Measurements from ENCODE around the gene SYT9. TPM values are rescaled to one million over a fixed set of nuclear protein-coding genes. Genes with fewer than 3 reads are reported as not detected.

SYT9 gene
- total RNA-seq (2014; rRNA removed; shearing (Covaris generic)), result 0.67 and 1.3 TPM in 2 replicates

- peaks cover 42% of the 10 kb centered on the region for H3K27me3 ChIP-seq (ENCODE audit: control insufficient read depth, insufficient read depth, low read length)
Observed at GRCh38 chr11:7251836-7252682, at the start of gene SYT9. SYT9 (plus strand) TSS chr11:7251904; CDS start chr11:7252187, 283 bp downstream.

DNA sequence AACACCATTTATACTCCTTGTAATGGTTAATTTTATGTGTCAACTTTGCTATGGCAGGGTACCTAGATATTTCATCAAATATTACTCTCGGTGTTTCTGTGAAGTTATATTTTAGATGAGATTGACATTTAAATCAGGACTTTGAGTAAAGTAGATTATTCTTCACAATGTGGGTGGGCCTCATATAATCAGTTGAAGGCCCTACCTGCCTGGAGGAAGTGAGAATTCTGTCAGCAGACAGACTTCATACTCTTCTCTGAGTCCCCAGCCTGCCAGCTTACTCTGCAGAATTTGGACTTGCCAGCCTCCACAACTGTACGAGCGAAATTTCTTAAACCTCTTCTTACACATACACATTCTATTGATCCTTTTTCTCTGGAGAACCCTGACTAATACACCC, 49.3 kb upstream of the SYT9 start:
- H3K27me3 ChIP-seq (ENCODE audit: control insufficient read depth, insufficient read depth, low read length), result no peaks in the 10 kb centered on the region
- no peak for DNase-seq
- H3K36me3 ChIP-seq (replicated peaks; ENCODE audit: control insufficient read depth, insufficient read depth, low read length), result no peaks in the 10 kb centered on the region
- no peak overlapping the region for H3K4me3 ChIP-seq (ENCODE audit: insufficient read depth, low read depth, low read length)

More at GRCh38 chr11:7251836-7252682, at the start of gene SYT9:
- Histone ChIP-seq H3K36me3 (replicated peaks; ENCODE audit: control insufficient read depth, insufficient read depth, low read length) (no peaks in the 10 kb centered on the region), H3K4me3 (ENCODE audit: insufficient read depth, low read depth, low read length) (peak within 1 kb of the TSS; percentile 66)
- peak; percentile 91 for DNase-seq

DNA sequence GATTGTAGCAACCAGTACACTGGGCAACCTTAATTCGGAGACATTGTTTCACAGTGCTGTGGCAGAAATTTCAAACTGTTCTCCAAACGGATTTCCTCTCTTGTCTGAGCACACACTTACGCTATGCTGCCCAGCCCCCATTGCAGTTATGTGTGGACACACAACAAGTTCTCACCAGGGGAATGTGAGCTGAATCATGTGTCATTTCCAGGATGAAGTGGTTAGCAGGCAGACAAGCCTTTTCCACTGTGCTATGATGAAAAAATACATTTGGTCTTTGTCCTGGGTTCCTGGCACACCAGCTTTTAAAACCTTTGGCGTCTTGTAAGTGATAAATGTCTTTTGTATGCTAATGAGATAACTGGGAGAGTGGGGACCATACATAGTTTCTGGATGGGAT, 46.9 kb upstream of the SYT9 start:
- H3K4me3 ChIP-seq (ENCODE audit: insufficient read depth, low read depth, low read length), result no peak overlapping the region
- DNase-seq, result no peak

GRCh38 chr11:7208391-7208790, 43.3 kb upstream of the SYT9 start:
- no peaks in the 10 kb centered on the region for H3K36me3 ChIP-seq (replicated peaks; ENCODE audit: control insufficient read depth, insufficient read depth, low read length)
- no peaks in the 10 kb centered on the region for H3K27me3 ChIP-seq (ENCODE audit: control insufficient read depth, insufficient read depth, low read length)
- DNase-seq, result no peak
- no peak overlapping the region for H3K4me3 ChIP-seq (ENCODE audit: insufficient read depth, low read depth, low read length)

More for the DNA sequence above, 46.9 kb upstream of the SYT9 start:
- no peaks in the 10 kb centered on the region for H3K27me3 ChIP-seq (ENCODE audit: control insufficient read depth, insufficient read depth, low read length)
- H3K36me3 ChIP-seq (replicated peaks; ENCODE audit: control insufficient read depth, insufficient read depth, low read length), result no peaks in the 10 kb centered on the region

DNA sequence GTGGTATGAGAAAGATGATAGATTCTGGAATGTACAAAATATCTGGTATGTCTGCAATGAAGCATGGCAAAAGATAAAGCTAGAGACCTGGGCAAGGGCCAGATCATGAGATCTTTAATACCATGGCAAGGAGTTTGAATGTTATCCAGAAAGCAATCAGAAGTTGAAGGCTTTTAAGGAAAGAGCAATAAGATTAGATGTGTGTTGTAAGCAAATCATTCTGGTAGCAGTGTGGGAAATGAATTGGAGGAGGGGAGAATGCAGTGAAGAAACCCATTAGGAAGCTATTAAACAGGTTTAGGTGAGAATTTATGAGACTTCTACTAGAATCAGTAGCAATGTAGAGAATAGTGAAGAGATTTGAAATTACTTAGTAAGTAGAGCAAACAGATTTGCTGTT, 32.2 kb upstream of the SYT9 start:
- no peak for DNase-seq
- Histone ChIP-seq H3K27me3 (ENCODE audit: control insufficient read depth, insufficient read depth, low read length) (no peaks in the 10 kb centered on the region), H3K4me3 (ENCODE audit: insufficient read depth, low read depth, low read length) (no peak overlapping the region), H3K36me3 (replicated peaks; ENCODE audit: control insufficient read depth, insufficient read depth, low read length) (no peaks in the 10 kb centered on the region)

GRCh38 chr11:7220636-7221035, 31.1 kb upstream of the SYT9 start:
- H3K4me3 ChIP-seq (ENCODE audit: insufficient read depth, low read depth, low read length), result no peak overlapping the region
- no peaks in the 10 kb centered on the region for H3K36me3 ChIP-seq (replicated peaks; ENCODE audit: control insufficient read depth, insufficient read depth, low read length)
- no peak for DNase-seq
- no peaks in the 10 kb centered on the region for H3K27me3 ChIP-seq (ENCODE audit: control insufficient read depth, insufficient read depth, low read length)

DNA sequence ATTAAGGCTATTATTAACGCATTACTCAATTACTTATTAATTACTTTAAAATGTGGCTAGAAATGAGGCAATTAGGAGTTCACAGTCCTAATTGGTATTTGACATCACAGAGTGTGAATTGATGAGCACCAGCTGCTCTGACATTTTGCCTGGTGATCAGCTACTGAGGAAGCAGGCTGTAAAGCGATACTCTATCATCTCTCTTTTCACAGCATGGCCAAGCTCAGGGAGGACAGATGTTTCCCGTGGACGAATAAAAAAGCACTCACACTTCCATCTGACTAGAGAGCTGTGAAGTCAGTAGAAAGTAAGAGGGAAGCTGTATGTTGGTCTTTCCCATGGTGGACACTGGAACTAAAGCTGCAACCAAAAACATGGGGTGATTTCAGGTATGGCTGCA, 29.1 kb upstream of the SYT9 start:
- Histone ChIP-seq H3K4me3 (ENCODE audit: insufficient read depth, low read depth, low read length) (no peak overlapping the region), H3K36me3 (replicated peaks; ENCODE audit: control insufficient read depth, insufficient read depth, low read length) (no peaks in the 10 kb centered on the region), H3K27me3 (ENCODE audit: control insufficient read depth, insufficient read depth, low read length) (no peaks in the 10 kb centered on the region)
- DNase-seq, result no peak

- H3K36me3 ChIP-seq (replicated peaks; ENCODE audit: control insufficient read depth, insufficient read depth, low read length), result no peaks in the 10 kb centered on the region
- DNase-seq, result no peak
- H3K4me3 ChIP-seq (ENCODE audit: insufficient read depth, low read depth, low read length), result no peak overlapping the region
- H3K27me3 ChIP-seq (ENCODE audit: control insufficient read depth, insufficient read depth, low read length), result no peaks in the 10 kb centered on the region
Observed at GRCh38 chr11:7239877-7240276, 11.8 kb upstream of the SYT9 start.

- no peak for DNase-seq
- Histone ChIP-seq H3K36me3 (replicated peaks; ENCODE audit: control insufficient read depth, insufficient read depth, low read length) (no peaks in the 10 kb centered on the region), H3K27me3 (ENCODE audit: control insufficient read depth, insufficient read depth, low read length) (peaks cover 7% of the 10 kb centered on the region), H3K4me3 (ENCODE audit: insufficient read depth, low read depth, low read length) (no peak overlapping the region)
Observed at GRCh38 chr11:7245341-7245740, 6.4 kb upstream of the SYT9 start.

GRCh38 chr11:7246179-7246578, 5.5 kb upstream of the SYT9 start:
- Histone ChIP-seq H3K27me3 (ENCODE audit: control insufficient read depth, insufficient read depth, low read length) (peaks cover 15% of the 10 kb centered on the region), H3K36me3 (replicated peaks; ENCODE audit: control insufficient read depth, insufficient read depth, low read length) (no peaks in the 10 kb centered on the region), H3K4me3 (ENCODE audit: insufficient read depth, low read depth, low read length) (no peak overlapping the region)
- DNase-seq, result no peak

GRCh38 chr11:7250166-7250565, 1.5 kb upstream of the SYT9 start:
- Histone ChIP-seq H3K4me3 (ENCODE audit: insufficient read depth, low read depth, low read length) (no peak overlapping the region), H3K36me3 (replicated peaks; ENCODE audit: control insufficient read depth, insufficient read depth, low read length) (no peaks in the 10 kb centered on the region), H3K27me3 (ENCODE audit: control insufficient read depth, insufficient read depth, low read length) (peaks cover 42% of the 10 kb centered on the region)
- DNase-seq, result no peak

GRCh38 chr11:7251487-7251835, 243 bp upstream of the SYT9 start:
- Histone ChIP-seq H3K27me3 (ENCODE audit: control insufficient read depth, insufficient read depth, low read length) (peaks cover 42% of the 10 kb centered on the region), H3K4me3 (ENCODE audit: insufficient read depth, low read depth, low read length) (peak overlapping the region; percentile 66), H3K36me3 (replicated peaks; ENCODE audit: control insufficient read depth, insufficient read depth, low read length) (no peaks in the 10 kb centered on the region)
- DNase-seq, result no peak

DNA sequence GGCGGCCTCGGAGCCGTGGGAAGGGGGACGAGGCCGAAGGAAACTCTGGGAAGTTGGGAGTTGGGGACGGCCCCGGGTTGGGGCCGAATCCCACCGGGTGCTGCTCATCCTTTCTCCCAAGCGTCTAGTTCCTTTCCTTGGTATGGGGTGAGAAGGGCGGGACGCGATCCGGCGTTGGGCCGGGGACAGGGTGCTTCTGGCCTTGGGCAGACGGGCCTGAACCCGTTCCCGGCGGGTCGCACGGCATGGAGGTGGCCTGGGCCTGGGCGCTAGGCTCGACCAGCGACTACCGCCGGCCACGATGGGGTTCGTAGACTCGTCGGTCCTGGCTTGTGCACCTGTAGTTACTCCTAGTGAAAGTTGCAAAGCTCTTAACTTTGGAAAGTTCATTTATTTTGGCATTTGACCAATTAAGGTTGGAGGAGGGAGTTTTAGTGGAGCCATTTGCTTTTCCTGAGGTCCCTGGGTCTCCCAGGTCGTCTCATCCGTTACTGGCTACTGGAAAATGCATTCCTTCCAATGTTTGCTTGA, 1.0 kb downstream of the SYT9 start:
- Histone ChIP-seq H3K4me3 (ENCODE audit: insufficient read depth, low read depth, low read length) (peak overlapping the region; percentile 66), H3K27me3 (ENCODE audit: control insufficient read depth, insufficient read depth, low read length) (peaks cover 42% of the 10 kb centered on the region), H3K36me3 (replicated peaks; ENCODE audit: control insufficient read depth, insufficient read depth, low read length) (no peaks in the 10 kb centered on the region)
- no peak for DNase-seq

DNA sequence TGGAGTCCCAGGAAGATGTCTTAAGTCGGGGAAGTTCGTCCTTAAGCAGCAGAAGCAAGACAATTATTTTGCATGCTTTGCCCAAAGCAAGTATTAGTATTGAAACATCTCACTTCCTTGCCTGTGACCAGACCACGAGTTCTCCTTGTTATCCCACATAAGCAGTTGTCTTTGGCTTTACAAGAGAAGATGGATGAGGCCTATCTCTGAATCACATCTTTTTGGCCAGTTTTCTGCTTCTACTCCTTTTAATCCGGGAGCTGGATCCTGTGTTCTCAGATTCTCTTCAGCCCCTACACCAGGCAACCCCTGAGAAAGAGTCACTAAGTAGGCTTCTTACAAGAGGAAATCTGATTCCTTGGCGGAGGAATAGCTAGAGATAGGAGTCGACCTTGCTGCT, 2.1 kb downstream of the SYT9 start:
- Histone ChIP-seq H3K36me3 (replicated peaks; ENCODE audit: control insufficient read depth, insufficient read depth, low read length) (no peaks in the 10 kb centered on the region), H3K4me3 (ENCODE audit: insufficient read depth, low read depth, low read length) (no peak overlapping the region), H3K27me3 (ENCODE audit: control insufficient read depth, insufficient read depth, low read length) (peaks cover 42% of the 10 kb centered on the region)
- DNase-seq, result no peak

- Histone ChIP-seq H3K4me3 (ENCODE audit: insufficient read depth, low read depth, low read length) (no peak overlapping the region), H3K27me3 (ENCODE audit: control insufficient read depth, insufficient read depth, low read length) (peaks cover 41% of the 10 kb centered on the region), H3K36me3 (replicated peaks; ENCODE audit: control insufficient read depth, insufficient read depth, low read length) (no peaks in the 10 kb centered on the region)
- no peak for DNase-seq
Observed at GRCh38 chr11:7254731-7255291, 3.1 kb downstream of the SYT9 start.

Data from H7 (cell line).